Natural killer cell treated with Interleukin-12 subunit alpha and Interleukin-12 subunit beta and Interleukin-15 and Interleukin-18, amount 100 ng/mL, for 72 hours (primary cell): ENCODE measurements around the gene PODXL. TPM values are rescaled to one million over a fixed set of nuclear protein-coding genes. Genes with fewer than 3 reads are reported as not detected.
A peak's percentile ranks its signal among the peaks of the same experiment; 100 is the strongest.

Experiments used
- ATAC-seq, 2 donors: fragments of 150-1000 bp; cut with Tn5 transposase in 1 of 2; sonication (Bioruptor Pico), chemical (Tn5 transposase) in 1 of 2; 2 replicates each; pipeline ENCODE4 v1.10.0; 2021
- DNase-seq: peaks from one replicate; pipeline ENCODE4 v3.0.0; 2022; ENCODE audit warnings: low spot score
- H3K27ac Mint-ChIP-seq, 2 donors: 1 replicate in 1 of 2; 2 replicates in 1 of 2; pipeline ENCODE4 v1.8.0; 2022; ENCODE audit warnings: mixed read lengths in 2 of 2, mild to moderate bottlenecking in 1 of 2, moderate library complexity in 1 of 2
- H3K27me3 Mint-ChIP-seq, 2 donors: 1 replicate in 1 of 2; 2 replicates in 1 of 2; pipeline ENCODE4 v1.8.0; 2022; ENCODE audit warnings: mixed read lengths in 2 of 2
- H3K36me3 Mint-ChIP-seq: one replicate; pipeline ENCODE4 v1.8.0; 2022; ENCODE audit warnings: mixed read lengths
- H3K4me1 Mint-ChIP-seq, 2 donors: 1 replicate in 1 of 2; 2 replicates in 1 of 2; pipeline ENCODE4 v1.8.0; 2022; ENCODE audit warnings: low read depth in 2 of 2, mixed read lengths in 2 of 2, mild to moderate bottlenecking in 1 of 2
- H3K4me3 Mint-ChIP-seq: one replicate; pipeline ENCODE4 v1.8.0; 2022; ENCODE audit warnings: mixed read lengths
- H3K9me3 Mint-ChIP-seq: 2 replicates; pipeline ENCODE4 v1.8.0; 2022; ENCODE audit warnings: mixed read lengths
- total RNA-seq, 2 donors: library from RNA; stranded (reverse); gene quantifications; one replicate each; pipeline ENCODE4 v1.2.3, GENCODE V29; 2022

The PODXL gene
- total RNA-seq, 2 donors from 2014 or later, result 1.3 to 1.6 TPM

GRCh38 chr7:131556909-131557651 is 652 bp upstream of the PODXL start:
- no peak for ATAC-seq
- DNase-seq, result no peak
- no peaks in the 10 kb centered on the region for H3K36me3 Mint-ChIP-seq
- H3K27me3 Mint-ChIP-seq, result peaks cover 17 to 22% of the 10 kb centered on the region in 2 donors
- H3K9me3 Mint-ChIP-seq, result no peaks in the 10 kb centered on the region
- H3K4me1 Mint-ChIP-seq, result peaks cover 0 to 5% of the 10 kb centered on the region in 2 donors
- H3K4me3 Mint-ChIP-seq, result peak overlapping the region; percentile 58
- H3K27ac Mint-ChIP-seq, result no peak overlapping the region

- no peak overlapping the region for H3K27ac Mint-ChIP-seq
- DNase-seq, result no peak
- no peaks in the 10 kb centered on the region for H3K9me3 Mint-ChIP-seq
- ATAC-seq, result no peak
- H3K4me1 Mint-ChIP-seq, result peaks cover 0 to 5% of the 10 kb centered on the region in 2 donors
- H3K27me3 Mint-ChIP-seq, result peaks cover 17 to 18% of the 10 kb centered on the region in 2 donors
- H3K4me3 Mint-ChIP-seq, result peak overlapping the region; percentile 59
- no peaks in the 10 kb centered on the region for H3K36me3 Mint-ChIP-seq
These were observed 826 bp downstream of the PODXL start for GRCh38 chr7:131555552-131556052.

GRCh38 chr7:131554880-131555516 is 1.4 kb downstream of the PODXL start:
- DNase-seq, result no peak
- Mint-ChIP-seq H3K4me3 (no peak overlapping the region), H3K36me3 (no peaks in the 10 kb centered on the region), H3K9me3 (no peaks in the 10 kb centered on the region), H3K27ac (no peak overlapping the region), H3K27me3 (peaks cover 17% of the 10 kb centered on the region in 2 donors), H3K4me1 (peaks cover 0 to 5% of the 10 kb centered on the region in 2 donors)
- no peak for ATAC-seq

DNA sequence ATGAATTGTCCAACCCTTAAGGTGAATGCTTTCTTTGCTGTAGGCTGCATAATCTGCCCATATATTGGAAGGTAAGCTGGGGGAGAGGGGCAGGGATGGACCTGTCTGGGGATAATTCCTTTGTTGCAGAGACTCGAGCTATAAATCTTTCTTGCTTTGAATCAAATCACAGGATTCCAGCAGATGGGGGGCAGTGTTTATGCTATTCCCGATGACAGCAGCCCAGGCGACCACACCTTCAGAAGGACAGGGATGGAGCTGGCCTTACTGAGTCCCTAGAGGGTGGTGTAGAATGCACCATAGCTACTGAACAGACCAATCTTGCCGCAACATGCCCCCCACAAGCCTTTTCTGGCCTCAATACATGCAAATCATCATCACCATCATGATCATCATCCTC is 2.5 kb downstream of the PODXL start:
- Mint-ChIP-seq H3K36me3 (no peaks in the 10 kb centered on the region), H3K27ac (no peak overlapping the region), H3K27me3 (peaks cover 15 to 20% of the 10 kb centered on the region in 2 donors), H3K9me3 (no peaks in the 10 kb centered on the region), H3K4me3 (no peak overlapping the region), H3K4me1 (peaks cover 0 to 5% of the 10 kb centered on the region in 2 donors)
- no peak for DNase-seq
- no peak for ATAC-seq

- Mint-ChIP-seq H3K27me3 (peaks cover 15 to 22% of the 10 kb centered on the region in 2 donors), H3K4me3 (no peak overlapping the region), H3K27ac (no peak overlapping the region), H3K4me1 (peaks cover 0 to 5% of the 10 kb centered on the region in 2 donors), H3K36me3 (no peaks in the 10 kb centered on the region), H3K9me3 (no peaks in the 10 kb centered on the region)
- DNase-seq (no peak), ATAC-seq (no peak)
These were observed 4.4 kb downstream of the PODXL start for GRCh38 chr7:131552053-131552452.

DNA sequence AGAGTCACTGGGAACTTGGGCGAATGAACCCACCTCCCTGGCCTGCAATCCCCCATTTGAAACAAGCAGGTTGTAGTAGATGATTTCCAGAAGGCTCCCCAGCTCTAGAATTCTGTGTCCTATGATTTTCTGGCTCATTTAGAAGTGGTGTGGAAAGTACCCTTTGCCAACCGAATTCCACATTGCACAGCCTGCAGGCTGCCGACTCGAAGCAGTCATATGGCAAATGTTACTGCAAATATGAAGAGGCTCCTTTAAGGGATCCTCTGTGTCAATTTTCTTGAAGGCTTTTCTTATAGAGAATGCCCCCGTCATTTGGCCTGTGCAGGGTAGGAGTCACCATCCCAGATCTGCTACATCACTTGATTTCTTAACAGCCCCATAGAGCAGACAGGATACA is 5.6 kb downstream of the PODXL start:
- Mint-ChIP-seq H3K27me3 (peaks cover 15 to 22% of the 10 kb centered on the region in 2 donors), H3K4me3 (no peak overlapping the region), H3K4me1 (peaks cover 0 to 5% of the 10 kb centered on the region in 2 donors), H3K36me3 (no peaks in the 10 kb centered on the region), H3K9me3 (no peaks in the 10 kb centered on the region), H3K27ac (no peak overlapping the region)
- DNase-seq (no peak), ATAC-seq (no peak)

DNA sequence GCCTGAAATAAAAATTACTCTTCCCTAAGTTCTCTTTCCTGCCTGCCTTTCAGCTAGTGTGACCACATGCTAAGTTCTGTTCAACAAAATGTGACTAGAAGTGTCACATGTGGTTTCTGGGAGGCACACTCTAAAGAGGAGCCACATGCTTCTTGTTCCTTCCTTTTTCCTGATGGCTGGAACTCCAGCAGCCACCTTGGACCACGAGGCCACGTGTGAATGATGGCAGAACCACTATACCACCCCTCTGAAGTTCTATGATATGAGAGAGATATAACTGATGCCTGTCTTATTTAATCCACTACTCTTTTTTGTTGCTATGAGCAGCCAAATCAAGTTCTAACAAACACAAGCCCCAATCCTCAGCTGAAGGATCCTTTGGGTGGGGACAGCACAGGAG is 8.1 kb downstream of the PODXL start:
- ATAC-seq (no peak), DNase-seq (no peak)
- Mint-ChIP-seq H3K4me3 (no peak overlapping the region), H3K27me3 (peaks cover 14% of the 10 kb centered on the region in 2 donors), H3K27ac (no peak overlapping the region), H3K4me1 (peaks cover 0 to 8% of the 10 kb centered on the region in 2 donors), H3K9me3 (no peaks in the 10 kb centered on the region), H3K36me3 (no peaks in the 10 kb centered on the region)

GRCh38 chr7:131547589-131547988 is 8.8 kb downstream of the PODXL start:
- no peak for ATAC-seq
- Mint-ChIP-seq H3K9me3 (no peaks in the 10 kb centered on the region), H3K36me3 (no peaks in the 10 kb centered on the region), H3K4me3 (no peak overlapping the region), H3K27me3 (peaks cover 6 to 7% of the 10 kb centered on the region in 2 donors), H3K27ac (no peak overlapping the region), H3K4me1 (peaks cover 0 to 8% of the 10 kb centered on the region in 2 donors)
- no peak for DNase-seq

DNA sequence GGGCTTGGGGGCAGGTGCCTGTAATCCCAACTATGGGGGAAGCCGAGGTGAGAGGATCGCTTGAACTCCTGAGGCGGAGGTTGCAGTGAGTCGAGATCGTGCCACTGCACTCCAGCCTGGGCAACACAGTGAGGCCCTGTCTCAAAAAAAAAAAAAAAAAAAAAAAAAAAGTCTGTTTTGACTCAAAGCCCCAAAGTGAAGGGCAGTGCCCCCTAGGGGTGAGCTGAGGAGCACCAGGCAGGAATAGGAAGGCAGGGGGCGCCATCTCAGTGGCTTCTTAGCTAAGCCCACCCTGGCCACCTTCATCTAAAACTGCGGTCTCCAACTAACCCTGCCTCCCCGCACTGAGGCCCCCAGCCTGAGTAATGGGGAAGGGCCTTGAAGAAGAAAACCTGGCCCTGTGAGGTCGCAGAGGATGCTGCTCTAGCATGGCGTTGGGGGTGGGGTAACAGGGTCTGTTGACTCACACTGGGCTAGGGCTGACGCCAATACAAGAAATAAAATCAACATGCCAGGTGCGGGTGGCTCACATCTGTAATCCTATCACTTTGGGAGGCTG is 9.8 kb downstream of the PODXL start:
- Mint-ChIP-seq H3K9me3 (no peaks in the 10 kb centered on the region), H3K4me1 (peaks cover 0 to 8% of the 10 kb centered on the region in 2 donors), H3K36me3 (no peaks in the 10 kb centered on the region), H3K27me3 (peaks cover 5 to 7% of the 10 kb centered on the region in 2 donors), H3K27ac (no peak overlapping the region), H3K4me3 (no peak overlapping the region)
- DNase-seq (no peak), ATAC-seq (peak; percentile 45 to 54)

DNA sequence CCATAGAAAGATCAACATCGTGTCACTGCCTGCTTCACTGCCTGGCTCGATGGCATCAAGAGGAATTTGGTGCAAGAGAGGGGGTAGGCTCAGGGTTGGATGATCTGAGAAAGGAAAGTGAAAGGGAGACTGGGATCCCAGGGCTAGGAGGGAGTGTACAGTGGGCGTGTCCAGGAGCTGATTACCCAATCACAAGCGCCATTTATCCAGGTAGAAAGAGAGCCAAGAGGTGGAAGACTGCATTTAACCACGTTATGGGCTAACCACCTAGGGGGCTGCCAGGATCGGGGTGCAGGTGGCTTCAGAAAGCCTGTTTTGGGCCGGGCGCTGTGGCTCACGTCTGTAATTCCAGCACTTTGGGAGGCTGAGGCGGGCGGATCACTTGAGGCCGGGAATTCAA is 10.3 kb downstream of the PODXL start:
- no peak for DNase-seq
- Mint-ChIP-seq H3K4me1 (peaks cover 0 to 8% of the 10 kb centered on the region in 2 donors), H3K27ac (no peak overlapping the region), H3K4me3 (no peak overlapping the region), H3K36me3 (no peaks in the 10 kb centered on the region), H3K9me3 (no peaks in the 10 kb centered on the region), H3K27me3 (peaks cover 5 to 7% of the 10 kb centered on the region in 2 donors)
- no peak for ATAC-seq

DNA sequence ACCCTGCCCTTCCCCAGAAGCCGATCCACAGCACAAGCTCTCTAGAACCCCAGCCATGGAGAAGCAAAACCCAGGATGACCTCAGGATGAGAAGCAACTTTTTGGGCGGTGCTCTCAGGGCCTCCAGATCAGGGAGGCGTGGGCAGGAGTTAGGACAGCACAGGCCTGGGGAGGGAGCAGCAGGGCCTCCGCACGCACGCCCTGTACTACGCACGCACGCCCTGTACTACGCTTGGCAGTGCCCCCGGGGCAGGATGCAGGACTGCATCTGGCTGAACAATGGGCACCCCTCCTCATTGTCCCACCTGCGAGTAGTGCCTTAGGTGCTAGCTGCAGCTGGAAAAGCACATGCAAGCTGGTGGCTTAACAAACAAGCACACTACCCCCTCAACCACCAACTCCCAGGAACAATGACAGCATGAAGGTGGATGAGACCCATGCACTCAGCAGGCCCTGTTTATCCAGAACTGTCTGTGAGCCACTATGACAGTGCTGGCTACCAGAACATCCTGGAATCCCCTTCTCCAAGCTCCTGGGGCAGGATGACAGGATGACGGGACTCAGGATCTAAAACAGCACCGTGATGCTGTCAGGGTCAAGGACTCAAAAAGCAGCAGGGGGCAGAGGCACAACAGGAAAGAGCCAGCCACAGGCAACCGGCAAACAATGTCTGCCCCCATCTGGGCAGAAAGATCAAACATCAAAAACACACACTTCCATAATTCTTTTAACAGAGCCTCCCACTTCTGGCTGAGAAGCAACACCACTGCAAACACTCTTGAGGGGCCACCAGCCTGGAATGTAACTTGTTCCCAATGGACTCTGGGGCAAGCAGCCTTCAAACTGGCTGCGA is 11.8 kb downstream of the PODXL start:
- Mint-ChIP-seq H3K9me3 (no peaks in the 10 kb centered on the region), H3K27ac (no peak overlapping the region), H3K27me3 (peaks cover 5 to 7% of the 10 kb centered on the region in 2 donors), H3K4me1 (peaks cover 0 to 8% of the 10 kb centered on the region in 2 donors), H3K4me3 (no peak overlapping the region), H3K36me3 (no peaks in the 10 kb centered on the region)
- DNase-seq (no peak), ATAC-seq (no peak)

DNA sequence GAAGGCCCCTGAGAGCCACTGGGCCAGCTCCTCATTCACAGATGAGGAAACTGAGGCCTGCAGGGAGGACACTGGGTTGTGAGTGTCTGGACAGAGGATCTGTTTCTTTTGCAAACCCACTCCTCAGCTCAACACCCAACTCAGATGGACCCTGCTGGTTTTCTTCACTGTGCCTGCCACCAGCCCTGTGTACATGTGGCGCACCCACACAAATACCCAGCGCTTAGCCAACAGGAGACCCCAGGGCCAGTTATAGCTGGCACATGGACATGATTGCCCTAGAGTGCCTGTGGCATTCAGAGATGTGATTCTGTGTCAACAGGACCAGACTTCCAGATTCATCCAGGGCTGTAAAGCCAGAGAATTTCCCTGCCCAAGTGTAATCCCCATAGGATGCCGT is 12.4 kb downstream of the PODXL start:
- ATAC-seq (no peak), DNase-seq (no peak)
- Mint-ChIP-seq H3K9me3 (no peaks in the 10 kb centered on the region), H3K27me3 (peaks cover 3 to 7% of the 10 kb centered on the region in 2 donors), H3K4me3 (no peak overlapping the region), H3K36me3 (no peaks in the 10 kb centered on the region), H3K27ac (no peak overlapping the region), H3K4me1 (peaks cover 0 to 8% of the 10 kb centered on the region in 2 donors)

GRCh38 chr7:131543298-131543697 is 13.1 kb downstream of the PODXL start:
- no peak overlapping the region for H3K4me3 Mint-ChIP-seq
- no peak for ATAC-seq
- peaks cover 0 to 8% of the 10 kb centered on the region in 2 donors for H3K4me1 Mint-ChIP-seq
- H3K9me3 Mint-ChIP-seq, result no peaks in the 10 kb centered on the region
- no peak for DNase-seq
- no peak overlapping the region for H3K27ac Mint-ChIP-seq
- H3K27me3 Mint-ChIP-seq, result peaks cover 0 to 7% of the 10 kb centered on the region in 2 donors
- H3K36me3 Mint-ChIP-seq, result no peaks in the 10 kb centered on the region
